ENCODE results near the gene ZNF628. TPM values are rescaled to one million over a fixed set of nuclear protein-coding genes. Genes with fewer than 3 reads are reported as not detected.

Gene ZNF628
- total and polyA plus RNA-seq, 10 donors = 1.4 to 13.6 (median 7.9) TPM

DNA sequence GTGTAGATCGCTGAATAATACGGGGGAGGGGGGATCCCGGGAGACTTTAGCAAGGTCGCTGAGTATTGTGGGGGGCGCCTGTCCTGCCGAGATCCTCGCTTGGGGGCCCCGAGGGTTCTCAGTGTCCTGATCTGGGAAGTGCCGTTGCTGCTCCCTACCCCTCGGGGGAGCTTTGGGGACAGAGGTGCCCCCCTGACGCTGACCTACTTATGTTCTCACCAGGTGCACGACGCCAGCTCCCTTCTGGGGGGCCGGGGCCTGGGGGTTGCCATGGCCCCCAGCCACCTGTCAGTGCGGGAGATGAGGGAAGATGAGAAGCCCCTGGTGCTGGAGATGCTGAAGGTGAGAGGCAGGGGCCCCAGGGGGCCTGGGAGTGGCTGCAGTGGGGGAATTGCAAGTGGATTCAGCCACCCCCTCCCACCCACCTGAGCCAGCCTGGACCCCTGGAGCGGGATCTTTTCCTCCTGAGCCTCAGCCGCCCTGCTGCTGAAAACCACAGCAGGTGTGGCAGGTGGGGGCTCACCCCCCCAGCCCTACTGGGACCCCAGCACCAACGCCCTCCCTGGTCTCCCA, 9.1 kb downstream of the ZNF628 start:
- Histone ChIP-seq H3K4me3 (peak overlapping the region in 7 of 8 donors; percentile 49 to 78 (median 56)), H3K27ac (peak overlapping the region in 7 of 8 donors; percentile 48 to 87 (median 65)), H3K9me3 (no peaks in the 10 kb centered on the region), H3K27me3 (replicated peaks in 1 of 7) (peaks cover 0 to 32% (median 0%) of the 10 kb centered on the region in 7 donors), H3K36me3 (peaks cover 0 to 38% (median 25%) of the 10 kb centered on the region in 6 donors), H3K4me1 (peaks cover 12 to 65% (median 38%) of the 10 kb centered on the region in 6 donors)
- peak; percentile 70 for DNase-seq
- 29 to 36% (median 30%) methylated on average over 12 to 18 of the region's 18 CpGs for WGBS, 5 donors
- no peak for TF ChIP-seq POLR2A (IDR thresholded peaks at IDR 0.05)
- no peak for TF ChIP-seq CTCF (IDR thresholded peaks at IDR 0.05 in 8 of 11, conservative IDR thresholded peaks at IDR 0.05 in 3 of 11)
- TF ChIP-seq POLR2AphosphoS5 (IDR thresholded peaks at IDR 0.05) = no peak
- intact Hi-C loops (cut with DNase I; ENCODE audit: low total_unique reads) = no loop called here

DNA sequence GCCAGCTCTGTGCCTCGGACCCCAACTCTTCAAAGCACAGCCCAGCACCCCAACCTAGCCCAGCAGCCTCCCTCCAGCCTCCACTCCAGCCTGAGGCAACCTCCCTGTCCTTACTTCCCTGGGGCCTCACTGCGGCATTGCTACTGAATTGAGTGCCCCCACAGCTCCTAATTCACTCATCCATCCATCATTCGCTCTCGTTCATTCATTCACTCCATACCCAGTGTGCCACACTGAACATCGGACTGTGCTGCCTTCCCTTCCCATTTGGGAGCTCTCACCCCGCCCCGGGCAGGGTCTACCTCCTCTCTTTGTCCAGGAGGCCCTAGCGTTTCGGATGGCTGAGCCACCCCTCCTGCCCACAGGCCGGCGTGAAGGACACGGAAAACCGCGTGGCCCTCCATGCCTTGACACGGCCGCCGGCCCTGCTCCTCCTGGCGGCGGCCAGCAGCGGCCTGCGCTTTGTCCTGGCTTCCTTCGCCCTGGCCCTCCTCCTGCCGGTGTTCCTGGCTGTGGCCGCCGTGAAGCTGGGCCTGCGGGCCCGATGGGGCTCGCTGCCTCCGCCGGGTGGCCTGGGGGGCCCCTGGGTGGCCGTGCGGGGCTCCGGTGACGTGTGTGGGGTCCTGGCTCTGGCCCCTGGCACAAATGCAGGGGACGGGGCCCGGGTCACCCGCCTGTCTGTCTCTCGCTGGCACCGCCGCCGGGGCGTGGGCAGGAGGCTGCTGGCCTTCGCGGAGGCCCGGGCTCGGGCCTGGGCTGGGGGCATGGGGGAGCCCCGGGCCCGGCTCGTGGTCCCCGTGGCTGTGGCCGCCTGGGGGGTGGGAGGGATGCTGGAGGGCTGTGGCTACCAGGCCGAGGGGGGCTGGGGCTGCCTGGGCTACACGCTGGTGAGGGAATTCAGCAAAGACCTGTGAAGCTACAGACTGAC, 9.9 kb downstream of the ZNF628 start:
- 61 to 82% (median 80%) methylated on average over 15 to 53 of the region's 53 CpGs for WGBS, 5 donors
- H3K36me3 ChIP-seq = peaks cover 0 to 30% (median 22%) of the 10 kb centered on the region in 6 donors
- DNase-seq = no peak
- H3K4me3 ChIP-seq = peak overlapping the region in 1 of 8 donors; percentile 78
- H3K27ac ChIP-seq = peak overlapping the region in 7 of 8 donors; percentile 55 to 87 (median 66)
- H3K9me3 ChIP-seq = no peaks in the 10 kb centered on the region
- H3K4me1 ChIP-seq = peaks cover 12 to 72% (median 41%) of the 10 kb centered on the region in 6 donors
- H3K27me3 ChIP-seq (replicated peaks in 1 of 7) = peaks cover 0 to 39% (median 0%) of the 10 kb centered on the region in 7 donors
- intact Hi-C loops (cut with DNase I; ENCODE audit: low total_unique reads) = no loop called here
- TF ChIP-seq CTCF (IDR thresholded peaks at IDR 0.05 in 8 of 11, conservative IDR thresholded peaks at IDR 0.05 in 3 of 11) (peak in 3 of 11 experiments; percentile 7 to 23 (median 19)), POLR2A (IDR thresholded peaks at IDR 0.05) (no peak), POLR2AphosphoS5 (IDR thresholded peaks at IDR 0.05) (peak in 2 of 3 donors; percentile 9 to 32)

- no peak for DNase-seq
- no peak for TF ChIP-seq POLR2A (IDR thresholded peaks at IDR 0.05)
- TF ChIP-seq CTCF (IDR thresholded peaks at IDR 0.05 in 8 of 11, conservative IDR thresholded peaks at IDR 0.05 in 3 of 11) = no peak
- TF ChIP-seq POLR2AphosphoS5 (IDR thresholded peaks at IDR 0.05) = no peak
- Histone ChIP-seq H3K27me3 (replicated peaks in 1 of 7) (peaks cover 0 to 49% (median 0%) of the 10 kb centered on the region in 7 donors), H3K4me1 (peaks cover 12 to 82% (median 45%) of the 10 kb centered on the region in 6 donors), H3K27ac (peak overlapping the region; percentile 13 to 87 (median 66)), H3K9me3 (no peaks in the 10 kb centered on the region), H3K4me3 (no peak overlapping the region), H3K36me3 (peaks cover 0 to 21% (median 13%) of the 10 kb centered on the region in 6 donors)
- WGBS, 5 donors = 43 to 70% (median 54%) methylated on average over 17 to 27 of the region's 27 CpGs
- intact Hi-C loops (cut with DNase I; ENCODE audit: low total_unique reads) = no loop called here
These were observed 10.8 kb downstream of the ZNF628 start for GRCh38 chr19:55486971-55487923.

All from spleen (tissue), 11 donors.